ENCODE results near the gene BBS2.

GRCh38 chr16:56564793-56565477 is 45.1 kb upstream of the BBS2 start, which contains the start of gene MT4:
- TF ChIP-seq POLR2AphosphoS5 (IDR thresholded peaks at IDR 0.05) (no peak), CTCF (IDR thresholded peaks at IDR 0.05) (no peak), POLR2A (IDR thresholded peaks at IDR 0.05) (no peak), EP300 (IDR thresholded peaks at IDR 0.05; ENCODE audit: low read depth) (no peak)

Measured in transverse colon (tissue), 4 donors.